ENCODE data around the gene AADACL4. TPM values are rescaled to one million over a fixed set of nuclear protein-coding genes. Genes with fewer than 3 reads are reported as not detected.
A peak's percentile ranks its signal among the peaks of the same experiment; 100 is the strongest.

AADACL4 gene
- total and polyA plus RNA-seq, 10 donors, result 0.04 to 0.32 (median 0.26) TPM; not detected in 6

GRCh38 chr1:12610941-12611340 is 32.9 kb upstream of the AADACL4 start:
- H3K36me3 ChIP-seq, result peaks cover 0 to 12% (median 0%) of the 10 kb centered on the region in 6 donors
- H3K27ac ChIP-seq, result no peak overlapping the region
- WGBS, 5 donors, result 75 to 91% (median 86%) methylated on average over 7 of the region's 7 CpGs
- no peak for DNase-seq
- peaks cover 0 to 12% (median 0%) of the 10 kb centered on the region in 8 donors for H3K9me3 ChIP-seq
- intact Hi-C loops (cut with DNase I; ENCODE audit: low total_unique reads), result loop anchor here (10.0 kb wide), 1 partner anchor 206 kb away; no protein-coding TSS in a partner anchor
- peaks cover 7 to 45% (median 19%) of the 10 kb centered on the region in 6 donors for H3K4me1 ChIP-seq
- H3K4me3 ChIP-seq, result no peak overlapping the region
- peaks cover 0 to 10% (median 0%) of the 10 kb centered on the region in 7 donors for H3K27me3 ChIP-seq (replicated peaks in 1 of 7)
- TF ChIP-seq POLR2A (IDR thresholded peaks at IDR 0.05) (no peak), POLR2AphosphoS5 (IDR thresholded peaks at IDR 0.05) (no peak), CTCF (IDR thresholded peaks at IDR 0.05 in 8 of 11, conservative IDR thresholded peaks at IDR 0.05 in 3 of 11) (no peak)

GRCh38 chr1:12613180-12613579 is 30.7 kb upstream of the AADACL4 start:
- peaks cover 0 to 12% (median 0%) of the 10 kb centered on the region in 6 donors for H3K36me3 ChIP-seq
- WGBS, 5 donors, result 82 to 88% (median 84%) methylated on average over 4 of the region's 4 CpGs
- no peaks in the 10 kb centered on the region for H3K9me3 ChIP-seq
- H3K4me3 ChIP-seq, result no peak overlapping the region
- H3K27ac ChIP-seq, result peak overlapping the region in 1 of 8 donors; percentile 36
- intact Hi-C loops (cut with DNase I; ENCODE audit: low total_unique reads), result loop anchor here (10.0 kb wide), 1 partner anchor 208 kb away; no protein-coding TSS in a partner anchor
- H3K27me3 ChIP-seq (replicated peaks in 1 of 7), result peaks cover 0 to 33% (median 7%) of the 10 kb centered on the region in 7 donors
- TF ChIP-seq CTCF (IDR thresholded peaks at IDR 0.05 in 8 of 11, conservative IDR thresholded peaks at IDR 0.05 in 3 of 11) (no peak), POLR2A (IDR thresholded peaks at IDR 0.05) (no peak), POLR2AphosphoS5 (IDR thresholded peaks at IDR 0.05) (no peak)
- DNase-seq, result no peak
- H3K4me1 ChIP-seq, result peaks cover 11 to 67% (median 39%) of the 10 kb centered on the region in 6 donors

- peaks cover 24 to 81% (median 52%) of the 10 kb centered on the region in 6 donors for H3K4me1 ChIP-seq
- peak overlapping the region in 5 of 8 donors; percentile 58 to 87 (median 72) for H3K4me3 ChIP-seq
- H3K9me3 ChIP-seq, result no peaks in the 10 kb centered on the region
- intact Hi-C loops (cut with DNase I; ENCODE audit: low total_unique reads), result loop anchor here (10.0 kb wide), 1 partner anchor 210 kb away; no protein-coding TSS in a partner anchor
- DNase-seq, result no peak
- no peak for TF ChIP-seq POLR2A (IDR thresholded peaks at IDR 0.05)
- no peak for TF ChIP-seq POLR2AphosphoS5 (IDR thresholded peaks at IDR 0.05)
- TF ChIP-seq CTCF (IDR thresholded peaks at IDR 0.05 in 8 of 11, conservative IDR thresholded peaks at IDR 0.05 in 3 of 11), result no peak
- WGBS, 5 donors, result 88 to 89% (median 88%) methylated on average over 7 of the region's 7 CpGs
- H3K36me3 ChIP-seq, result peaks cover 0 to 12% (median 0%) of the 10 kb centered on the region in 6 donors
- H3K27me3 ChIP-seq (replicated peaks in 1 of 7), result peaks cover 0 to 47% (median 7%) of the 10 kb centered on the region in 7 donors
- peak overlapping the region in 7 of 8 donors; percentile 82 to 90 (median 84) for H3K27ac ChIP-seq
Measured at GRCh38 chr1:12614402-12615158, 29.3 kb upstream of the AADACL4 start.

All from spleen (tissue), 11 donors.